Right lobe of liver (tissue), 4 donors: Measurements from ENCODE around the gene HEATR1.

Experiments
- CTCF ChIP-seq, 4 donors: fragments of 200-600 bp in 3 of 4; fragments of 450-650 bp in 1 of 4; IDR thresholded peaks; one replicate each; pipeline versions ENCODE4 v1.5.1 to v1.8.0; 2016 to 2022; ENCODE audit warnings: antibody characterized with exemption in 4 of 4, mild to moderate bottlenecking in 2 of 4
- POLR2A ChIP-seq: fragments of 450-650 bp; IDR thresholded peaks from one replicate; pipeline ENCODE4 v1.6.1; 2017; ENCODE audit warnings: antibody characterized with exemption, mild to moderate bottlenecking
- donor health status: DM: no; HTN: no; CAD: no.
- donor health status: DM: no; HTN: no; CAD: no.
- donor health status: DM: no; HTN: yes; CAD: no.

GRCh38 chr1:236619398-236619797 lies 15.1 kb upstream of the HEATR1 start:
- TF ChIP-seq CTCF (IDR thresholded peaks at IDR 0.05) (no peak), POLR2A (no peak)
